Right lobe of liver (tissue), 4 donors: ENCODE measurements around the gene EGFL8.

Experiments
- POLR2A ChIP-seq: fragments of 450-650 bp; IDR thresholded peaks from one replicate; pipeline ENCODE4 v1.6.1; 2017; ENCODE audit warnings: antibody characterized with exemption, mild to moderate bottlenecking
- TF ChIP-seq, protein P1 (sequence below), 4 donors: fragments of 200-600 bp in 3 of 4; fragments of 450-650 bp in 1 of 4; IDR thresholded peaks; one replicate each; pipeline versions ENCODE4 v1.5.1 to v1.8.0; 2016 to 2022; ENCODE audit warnings: antibody characterized with exemption in 4 of 4, mild to moderate bottlenecking in 2 of 4
- donor health status: DM: no; HTN: no; CAD: no.
- donor health status: DM: no; HTN: no; CAD: no.
- donor health status: DM: no; HTN: yes; CAD: no.

DNA sequence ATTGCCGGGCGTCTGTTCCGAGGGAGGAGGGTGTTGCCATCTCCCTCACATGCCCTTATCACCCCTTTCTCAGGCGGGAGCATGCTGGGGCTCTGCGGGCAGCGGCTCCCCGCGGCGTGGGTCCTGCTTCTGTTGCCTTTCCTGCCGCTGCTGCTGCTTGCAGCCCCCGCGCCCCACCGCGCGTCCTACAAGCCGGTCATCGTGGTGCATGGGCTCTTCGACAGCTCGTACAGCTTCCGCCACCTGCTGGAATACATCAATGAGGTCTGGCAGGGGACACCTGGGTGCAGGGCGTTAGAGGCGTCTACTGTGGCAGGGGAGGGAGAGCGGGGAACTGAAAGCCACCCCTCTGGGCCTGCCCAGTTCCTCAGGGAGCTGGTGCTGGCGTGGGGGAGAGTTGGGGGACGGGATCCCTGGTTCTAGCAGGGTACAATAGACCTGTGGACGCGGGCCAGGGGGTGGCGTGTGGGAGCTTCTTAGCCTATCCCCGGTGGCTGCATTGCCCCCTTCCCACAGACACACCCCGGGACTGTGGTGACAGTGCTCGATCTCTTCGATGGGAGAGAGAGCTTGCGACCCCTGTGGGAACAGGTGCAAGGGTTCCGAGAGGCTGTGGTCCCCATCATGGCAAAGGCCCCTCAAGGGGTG is 9.8 kb upstream of the EGFL8 start:
- TF ChIP-seq, protein P1, sequence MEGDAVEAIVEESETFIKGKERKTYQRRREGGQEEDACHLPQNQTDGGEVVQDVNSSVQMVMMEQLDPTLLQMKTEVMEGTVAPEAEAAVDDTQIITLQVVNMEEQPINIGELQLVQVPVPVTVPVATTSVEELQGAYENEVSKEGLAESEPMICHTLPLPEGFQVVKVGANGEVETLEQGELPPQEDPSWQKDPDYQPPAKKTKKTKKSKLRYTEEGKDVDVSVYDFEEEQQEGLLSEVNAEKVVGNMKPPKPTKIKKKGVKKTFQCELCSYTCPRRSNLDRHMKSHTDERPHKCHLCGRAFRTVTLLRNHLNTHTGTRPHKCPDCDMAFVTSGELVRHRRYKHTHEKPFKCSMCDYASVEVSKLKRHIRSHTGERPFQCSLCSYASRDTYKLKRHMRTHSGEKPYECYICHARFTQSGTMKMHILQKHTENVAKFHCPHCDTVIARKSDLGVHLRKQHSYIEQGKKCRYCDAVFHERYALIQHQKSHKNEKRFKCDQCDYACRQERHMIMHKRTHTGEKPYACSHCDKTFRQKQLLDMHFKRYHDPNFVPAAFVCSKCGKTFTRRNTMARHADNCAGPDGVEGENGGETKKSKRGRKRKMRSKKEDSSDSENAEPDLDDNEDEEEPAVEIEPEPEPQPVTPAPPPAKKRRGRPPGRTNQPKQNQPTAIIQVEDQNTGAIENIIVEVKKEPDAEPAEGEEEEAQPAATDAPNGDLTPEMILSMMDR (IDR thresholded peaks at IDR 0.05) = peak; percentile 57 to 67 (median 60)
- TF ChIP-seq POLR2A = peak; percentile 27
